ENCODE data around the gene SUMF1. TPM values are rescaled to one million over a fixed set of nuclear protein-coding genes. Genes with fewer than 3 reads are reported as not detected.

SUMF1 gene
- total RNA-seq, 1 donor from 2014 or later = 6.8 TPM

GRCh38 chr3:4398941-4399245 lies 68.2 kb downstream of the SUMF1 start:
- DNase-seq (no peak), ATAC-seq (no peak)
- intact Hi-C loops (cut with micrococcal nuclease) = no loop called here

GRCh38 chr3:4398120-4398940 lies 68.7 kb downstream of the SUMF1 start:
- DNase-seq (no peak), ATAC-seq (no peak)
- intact Hi-C loops (cut with micrococcal nuclease) = no loop called here

- intact Hi-C loops (cut with micrococcal nuclease) = no loop called here
- DNase-seq (no peak), ATAC-seq (no peak)
These were observed 69.6 kb downstream of the SUMF1 start for GRCh38 chr3:4397466-4397865.

GRCh38 chr3:4396542-4396941 lies 70.5 kb downstream of the SUMF1 start:
- no peak for DNase-seq
- no peak for ATAC-seq
- intact Hi-C loops (cut with micrococcal nuclease) = no loop called here

- ATAC-seq (no peak), DNase-seq (no peak)
- intact Hi-C loops (cut with micrococcal nuclease) = no loop called here
These were observed 71.1 kb downstream of the SUMF1 start for GRCh38 chr3:4396006-4396405.

GRCh38 chr3:4395448-4395847 lies 71.6 kb downstream of the SUMF1 start:
- intact Hi-C loops (cut with micrococcal nuclease) = no loop called here
- no peak for DNase-seq
- ATAC-seq = no peak

GRCh38 chr3:4394567-4394966 lies 72.5 kb downstream of the SUMF1 start:
- intact Hi-C loops (cut with micrococcal nuclease) = no loop called here
- ATAC-seq (no peak), DNase-seq (no peak)

GRCh38 chr3:4394048-4394447 lies 73.0 kb downstream of the SUMF1 start:
- intact Hi-C loops (cut with micrococcal nuclease) = no loop called here
- DNase-seq = no peak
- ATAC-seq = no peak

GRCh38 chr3:4392992-4393391 lies 74.1 kb downstream of the SUMF1 start:
- DNase-seq (no peak), ATAC-seq (no peak)
- intact Hi-C loops (cut with micrococcal nuclease) = no loop called here

GRCh38 chr3:4387210-4388204 lies 79.6 kb downstream of the SUMF1 start:
- ATAC-seq (no peak), DNase-seq (no peak)
- intact Hi-C loops (cut with micrococcal nuclease) = no loop called here

- no peak for DNase-seq
- ATAC-seq = no peak
- intact Hi-C loops (cut with micrococcal nuclease) = no loop called here
These were observed 81.9 kb downstream of the SUMF1 start for GRCh38 chr3:4385201-4385600.

- intact Hi-C loops (cut with micrococcal nuclease) = no loop called here
- ATAC-seq (no peak), DNase-seq (no peak)
These were observed 87.1 kb downstream of the SUMF1 start for GRCh38 chr3:4380013-4380412.

- DNase-seq = no peak
- intact Hi-C loops (cut with micrococcal nuclease) = no loop called here
- ATAC-seq = no peak
These were observed 90.6 kb downstream of the SUMF1 start for GRCh38 chr3:4376499-4376898.

- DNase-seq (no peak), ATAC-seq (no peak)
- intact Hi-C loops (cut with micrococcal nuclease) = no loop called here
These were observed 91.2 kb downstream of the SUMF1 start for GRCh38 chr3:4375911-4376310.

GRCh38 chr3:4373669-4374068 lies 93.4 kb downstream of the SUMF1 start:
- intact Hi-C loops (cut with micrococcal nuclease) = no loop called here
- DNase-seq = no peak
- no peak for ATAC-seq

- intact Hi-C loops (cut with micrococcal nuclease) = no loop called here
- no peak for DNase-seq
- ATAC-seq = no peak
These were observed 104.5 kb downstream of the SUMF1 start for GRCh38 chr3:4362523-4362922.

GRCh38 chr3:4360817-4361216 lies 106.3 kb downstream of the SUMF1 start:
- intact Hi-C loops (cut with micrococcal nuclease) = no loop called here
- DNase-seq (no peak), ATAC-seq (no peak)

GRCh38 chr3:4359805-4360502 lies 107.1 kb downstream of the SUMF1 start:
- intact Hi-C loops (cut with micrococcal nuclease) = no loop called here
- DNase-seq (no peak), ATAC-seq (no peak)

GRCh38 chr3:4358273-4358672 lies 108.8 kb downstream of the SUMF1 start:
- ATAC-seq = no peak

More at GRCh38 chr3:4358273-4358672, 108.8 kb downstream of the SUMF1 start:
- intact Hi-C loops (cut with micrococcal nuclease) = no loop called here
- no peak for DNase-seq
